Esophagus squamous epithelium (tissue), 5 donors: ENCODE measurements around the gene SGMS1. TPM values are rescaled to one million over a fixed set of nuclear protein-coding genes. Genes with fewer than 3 reads are reported as not detected.
A peak's percentile ranks its signal among the peaks of the same experiment; 100 is the strongest.

Experiments used
- DNase-seq: peaks from one replicate; lab custom pipeline; 2025; lab: John Stamatoyannopoulos, UW
- H3K27ac ChIP-seq, 4 donors: fragments of 200-600 bp; sonication (generic); one replicate each; pipeline ENCODE4 v1.5.1; 2016 to 2019; ENCODE audit warnings: mild to moderate bottlenecking in 1 of 4
- H3K27me3 ChIP-seq, 4 donors: fragments of 200-600 bp; sonication (generic); 1 replicate in 3 of 4; 2 replicates in 1 of 4; pipeline versions ENCODE4 v1.5.1 to v1.6.0; 2017 to 2021; ENCODE audit warnings: antibody characterized with exemption in 1 of 4
- H3K36me3 ChIP-seq, 3 donors: fragments of 200-600 bp; sonication (generic); one replicate each; pipeline ENCODE4 v1.5.1; 2016 to 2019
- H3K4me1 ChIP-seq, 3 donors: fragments of 200-600 bp; sonication (generic); one replicate each; pipeline ENCODE4 v1.5.1; 2017 to 2019
- H3K4me3 ChIP-seq, 4 donors: fragments of 200-600 bp; sonication (generic); 1 replicate in 3 of 4; 2 replicates in 1 of 4; pipeline ENCODE4 v1.5.1; 2016 to 2019; ENCODE audit warnings: mild to moderate bottlenecking in 2 of 4, moderate library complexity in 1 of 4
- H3K9me3 ChIP-seq, 3 donors: fragments of 200-600 bp; sonication (generic); one replicate each; pipeline ENCODE4 v1.5.1; 2016 to 2019
- POLR2A ChIP-seq, 4 donors: fragments of 450-650 bp; IDR thresholded peaks; one replicate each; pipeline ENCODE4 v1.6.1; 2017; ENCODE audit warnings: antibody characterized with exemption in 4 of 4, mild to moderate bottlenecking in 4 of 4, moderate library complexity in 3 of 4
- WGBS, 2 donors: methylation state at CpG; one replicate each; pipeline ENCODE4 v1.1.5; 2018; 5-methylcytosine and 5-hydroxymethylcytosine counted together
- intact Hi-C: fragments of 100-400 bp; cut with DNase I; formaldehyde crosslinking; loops from one replicate; pipeline ENCODE4 v1.15.0; 2022
- total RNA-seq, 4 donors: library from RNA; depleted of rRNA; stranded (reverse); fragments of >200 nt; gene quantifications; one replicate each; pipeline ENCODE4 v1.1.0, GENCODE V29; 2016
- TF ChIP-seq, protein P1 (sequence below), 6 experiments: fragments of 450-650 bp in 4 of 6; fragments of 200-600 bp in 2 of 6; sonication (generic) in 2 of 6; IDR thresholded peaks; one replicate each; pipeline ENCODE4 v1.5.1; 2016 to 2019; ENCODE audit warnings: antibody characterized with exemption in 6 of 6, mild to moderate bottlenecking in 4 of 6, moderate library complexity in 4 of 6
- donor health status: DM: yes; HTN: yes; CAD: no.

SGMS1 gene
- total RNA-seq, 4 donors from 2014 or later = 39.4 to 64.1 (median 54.9) TPM

DNA sequence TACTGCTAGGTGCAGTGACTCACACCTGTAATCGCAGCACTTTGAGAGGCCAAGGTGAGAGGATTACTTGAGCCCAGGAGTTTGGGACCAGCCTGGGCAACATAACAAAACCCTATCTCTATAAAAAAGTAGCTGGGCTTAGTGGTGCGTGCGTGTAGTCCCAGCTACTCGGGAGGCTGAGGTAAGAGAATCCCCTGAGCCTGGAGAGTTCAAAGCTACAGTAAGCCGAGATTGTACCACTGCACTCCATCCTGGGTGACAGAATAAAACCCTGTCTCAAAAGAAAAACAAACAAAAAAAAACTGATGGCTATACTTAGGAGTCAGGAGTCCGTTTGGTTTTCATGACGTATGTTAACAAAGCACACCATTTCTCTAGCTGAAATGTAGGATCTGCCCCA is 2.9 kb downstream of the SGMS1 start:
- no peak for DNase-seq
- Histone ChIP-seq H3K9me3 (no peaks in the 10 kb centered on the region), H3K27me3 (no peaks in the 10 kb centered on the region), H3K4me3 (no peak overlapping the region), H3K4me1 (peaks cover 20 to 61% (median 36%) of the 10 kb centered on the region in 3 donors), H3K36me3 (no peaks in the 10 kb centered on the region), H3K27ac (peak overlapping the region in 3 of 4 donors; percentile 9 to 100 (median 100))
- WGBS, 2 donors = 47 to 58% methylated on average over 7 of the region's 7 CpGs
- TF ChIP-seq POLR2A (IDR thresholded peaks at IDR 0.05) = no peak
- TF ChIP-seq, protein P1, sequence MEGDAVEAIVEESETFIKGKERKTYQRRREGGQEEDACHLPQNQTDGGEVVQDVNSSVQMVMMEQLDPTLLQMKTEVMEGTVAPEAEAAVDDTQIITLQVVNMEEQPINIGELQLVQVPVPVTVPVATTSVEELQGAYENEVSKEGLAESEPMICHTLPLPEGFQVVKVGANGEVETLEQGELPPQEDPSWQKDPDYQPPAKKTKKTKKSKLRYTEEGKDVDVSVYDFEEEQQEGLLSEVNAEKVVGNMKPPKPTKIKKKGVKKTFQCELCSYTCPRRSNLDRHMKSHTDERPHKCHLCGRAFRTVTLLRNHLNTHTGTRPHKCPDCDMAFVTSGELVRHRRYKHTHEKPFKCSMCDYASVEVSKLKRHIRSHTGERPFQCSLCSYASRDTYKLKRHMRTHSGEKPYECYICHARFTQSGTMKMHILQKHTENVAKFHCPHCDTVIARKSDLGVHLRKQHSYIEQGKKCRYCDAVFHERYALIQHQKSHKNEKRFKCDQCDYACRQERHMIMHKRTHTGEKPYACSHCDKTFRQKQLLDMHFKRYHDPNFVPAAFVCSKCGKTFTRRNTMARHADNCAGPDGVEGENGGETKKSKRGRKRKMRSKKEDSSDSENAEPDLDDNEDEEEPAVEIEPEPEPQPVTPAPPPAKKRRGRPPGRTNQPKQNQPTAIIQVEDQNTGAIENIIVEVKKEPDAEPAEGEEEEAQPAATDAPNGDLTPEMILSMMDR (IDR thresholded peaks at IDR 0.05) = no peak
- intact Hi-C loops = loop anchor here (5.0 to 10.0 kb wide), 2 partner anchors 59 to 196 kb away; no protein-coding TSS in a partner anchor

DNA sequence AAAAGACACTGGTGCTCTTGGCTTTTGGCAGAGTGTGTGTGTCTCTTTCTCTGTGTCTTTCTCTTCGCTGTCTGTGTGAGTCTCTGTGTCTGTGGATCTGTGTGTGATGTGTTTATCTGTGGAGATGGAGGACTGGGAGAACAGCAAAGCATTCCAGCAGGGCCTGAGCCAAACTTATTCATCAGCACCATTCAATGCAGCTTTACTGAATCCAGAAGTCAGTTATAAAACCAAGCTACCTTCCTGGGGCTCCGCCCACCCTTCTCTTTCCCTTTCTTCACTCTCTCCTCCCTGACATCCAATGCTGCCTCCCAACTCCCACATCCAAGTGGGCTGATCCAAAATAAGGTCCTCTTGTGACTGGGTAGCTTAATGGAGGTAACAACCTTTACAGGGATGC is 3.9 kb downstream of the SGMS1 start:
- Histone ChIP-seq H3K27ac (peak overlapping the region in 3 of 4 donors; percentile 7 to 18 (median 11)), H3K36me3 (no peaks in the 10 kb centered on the region), H3K9me3 (no peaks in the 10 kb centered on the region), H3K27me3 (no peaks in the 10 kb centered on the region), H3K4me1 (peaks cover 14 to 60% (median 31%) of the 10 kb centered on the region in 3 donors), H3K4me3 (no peak overlapping the region)
- intact Hi-C loops = loop anchor here (5.0 to 10.0 kb wide), 2 partner anchors 58 to 195 kb away; no protein-coding TSS in a partner anchor
- WGBS, 2 donors = 56 to 69% methylated on average over 2 of the region's 2 CpGs
- no peak for DNase-seq
- TF ChIP-seq, protein P1 (IDR thresholded peaks at IDR 0.05) = no peak
- TF ChIP-seq POLR2A (IDR thresholded peaks at IDR 0.05) = no peak

DNA sequence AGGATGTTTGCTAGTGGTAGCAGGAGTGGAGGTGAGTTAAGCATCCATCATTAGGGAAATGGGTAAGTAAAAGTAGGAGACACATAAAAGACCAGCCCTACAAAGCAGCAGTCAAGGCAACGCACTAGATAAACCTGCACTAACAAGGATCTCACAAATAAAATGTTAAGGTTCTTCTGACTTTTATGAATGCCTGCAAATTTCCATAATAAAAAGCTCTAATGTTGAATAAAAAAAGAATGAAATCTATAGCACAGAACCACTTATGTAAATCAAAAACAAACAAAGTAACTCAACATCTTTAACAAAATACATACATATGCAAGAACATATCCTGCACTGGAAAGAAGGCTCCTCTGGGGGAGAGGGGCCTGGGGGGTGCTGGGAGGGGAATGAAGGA is 4.6 kb downstream of the SGMS1 start:
- Histone ChIP-seq H3K36me3 (no peaks in the 10 kb centered on the region), H3K27ac (peak overlapping the region in 1 of 4 donors; percentile 11), H3K4me3 (no peak overlapping the region), H3K4me1 (peaks cover 14 to 67% (median 35%) of the 10 kb centered on the region in 3 donors), H3K9me3 (no peaks in the 10 kb centered on the region), H3K27me3 (no peaks in the 10 kb centered on the region)
- 37 to 42% methylated on average over 1 of the region's 1 CpG for WGBS, 2 donors
- DNase-seq = no peak
- intact Hi-C loops = no loop called here
- TF ChIP-seq, protein P1 (IDR thresholded peaks at IDR 0.05) = no peak
- TF ChIP-seq POLR2A (IDR thresholded peaks at IDR 0.05) = no peak

DNA sequence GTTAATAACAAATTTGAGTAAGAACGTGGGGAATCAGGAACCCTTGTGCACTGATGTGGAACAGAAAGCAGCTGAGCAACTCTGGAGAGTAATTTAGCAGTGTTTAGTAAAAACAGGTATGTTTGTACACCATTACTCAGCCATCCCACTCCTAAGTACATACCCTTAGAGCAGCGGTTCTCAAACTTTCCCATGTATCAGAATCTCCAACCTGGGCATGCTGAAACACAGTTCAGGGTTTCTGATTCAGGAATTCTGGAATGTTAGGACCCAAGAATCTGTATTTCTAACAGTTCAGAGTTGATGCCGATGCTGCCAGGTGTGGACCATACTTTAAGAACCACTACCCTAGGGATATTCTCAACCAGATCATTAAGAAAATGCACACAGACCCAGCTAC is 5.1 kb downstream of the SGMS1 start:
- intact Hi-C loops = no loop called here
- WGBS, 2 donors = 42 to 43% methylated on average over 3 of the region's 3 CpGs

GRCh38 chr10:50615658-50616057 is 8.1 kb downstream of the SGMS1 start:
- Histone ChIP-seq H3K9me3 (no peaks in the 10 kb centered on the region), H3K27me3 (no peaks in the 10 kb centered on the region), H3K4me1 (peaks cover 3 to 54% (median 29%) of the 10 kb centered on the region in 3 donors), H3K36me3 (no peaks in the 10 kb centered on the region), H3K4me3 (no peak overlapping the region), H3K27ac (no peak overlapping the region)
- TF ChIP-seq, protein P1 (IDR thresholded peaks at IDR 0.05) = no peak
- no peak for TF ChIP-seq POLR2A (IDR thresholded peaks at IDR 0.05)
- intact Hi-C loops = no loop called here
- 83 to 89% methylated on average over 2 of the region's 2 CpGs for WGBS, 2 donors
- DNase-seq = no peak

More for the DNA sequence above, 5.1 kb downstream of the SGMS1 start:
- peaks cover 14 to 73% (median 40%) of the 10 kb centered on the region in 3 donors for H3K4me1 ChIP-seq
- no peaks in the 10 kb centered on the region for H3K36me3 ChIP-seq
- H3K9me3 ChIP-seq = no peaks in the 10 kb centered on the region
- no peak overlapping the region for H3K4me3 ChIP-seq
- no peak for TF ChIP-seq POLR2A (IDR thresholded peaks at IDR 0.05)
- TF ChIP-seq, protein P1 (IDR thresholded peaks at IDR 0.05) = no peak
- DNase-seq = no peak
- no peaks in the 10 kb centered on the region for H3K27me3 ChIP-seq
- no peak overlapping the region for H3K27ac ChIP-seq
